ENCODE data around the gene AGPS. TPM values are rescaled to one million over a fixed set of nuclear protein-coding genes. Genes with fewer than 3 reads are reported as not detected.

AGPS gene
- total and polyA plus RNA-seq, 2 of the 13 experiments (the other 11 are each of a cell fraction or from before 2014, with no cell fraction given): 39.4 to 99.0 TPM

DNA sequence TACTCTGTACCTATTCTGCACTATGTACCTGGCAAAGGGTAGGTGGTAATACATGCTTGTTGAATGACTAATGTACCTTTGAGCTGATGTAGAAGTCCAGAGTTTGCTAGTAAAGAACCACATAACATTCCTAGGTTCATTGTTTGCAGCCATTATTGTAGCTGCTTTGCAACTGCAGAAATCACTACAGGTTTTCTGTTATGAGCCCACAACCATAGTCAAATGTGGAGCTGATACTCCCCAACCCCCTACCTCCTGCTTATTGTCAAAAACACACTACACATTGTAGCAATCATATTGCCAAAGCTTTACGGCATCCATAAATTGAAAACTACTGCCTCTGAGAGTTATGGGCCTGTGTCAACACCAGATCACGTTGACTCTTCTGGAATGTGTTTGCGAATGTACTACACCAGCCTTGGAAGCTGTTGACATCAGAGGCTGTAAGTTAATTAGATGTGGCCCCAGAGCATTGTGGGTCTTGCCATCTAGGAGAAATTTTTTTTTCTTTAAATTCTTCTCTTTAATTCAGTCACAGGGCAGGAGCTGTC, 187.0 kb downstream of the AGPS start (continued):
- TF ChIP-seq, protein P1, sequence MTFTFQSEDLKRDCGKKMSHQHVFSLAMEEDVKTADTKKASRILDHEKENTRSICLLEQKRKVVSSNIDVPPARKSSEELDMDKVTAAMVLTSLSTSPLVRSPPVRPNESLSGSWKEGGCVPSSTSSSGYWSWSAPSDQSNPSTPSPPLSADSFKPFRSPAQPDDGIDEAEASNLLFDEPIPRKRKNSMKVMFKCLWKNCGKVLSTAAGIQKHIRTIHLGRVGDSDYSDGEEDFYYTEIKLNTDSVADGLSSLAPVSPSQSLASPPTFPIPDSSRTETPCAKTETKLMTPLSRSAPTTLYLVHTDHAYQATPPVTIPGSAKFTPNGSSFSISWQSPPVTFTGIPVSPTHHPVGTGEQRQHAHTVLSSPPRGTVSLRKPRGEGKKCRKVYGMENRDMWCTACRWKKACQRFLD (CRISPR knock-in tag; IDR thresholded peaks at IDR 0.05; ENCODE audit: borderline replicate concordance): no peak
- TF ChIP-seq AKNA (CRISPR knock-in tag; IDR thresholded peaks at IDR 0.05; ENCODE audit: borderline replicate concordance) (no peak), MYC (CRISPR knock-in tag; IDR thresholded peaks at IDR 0.05; ENCODE audit: borderline replicate concordance) (no peak), THAP7 (CRISPR knock-in tag; IDR thresholded peaks at IDR 0.05) (no peak), SOX13 (IDR thresholded peaks at IDR 0.05) (no peak), SOX13 (CRISPR knock-in tag; conservative IDR thresholded peaks at IDR 0.05 in 1 of 2, IDR thresholded peaks at IDR 0.05 in 1 of 2) (peak in 1 of 2 experiments; percentile 64; a peak in 2 of 4 replicates), ZNF350 (CRISPR knock-in tag; IDR thresholded peaks at IDR 0.05; ENCODE audit: borderline replicate concordance, low read depth) (no peak), PLRG1 (conservative IDR thresholded peaks at IDR 0.05) (no peak), NFAT5 (CRISPR knock-in tag; IDR thresholded peaks at IDR 0.05) (no peak), ZNF280B (CRISPR knock-in tag; IDR thresholded peaks at IDR 0.05; ENCODE audit: borderline replicate concordance) (no peak), ZNF547 (CRISPR knock-in tag; IDR thresholded peaks at IDR 0.05) (no peak)
- TF ChIP-seq, protein P2, sequence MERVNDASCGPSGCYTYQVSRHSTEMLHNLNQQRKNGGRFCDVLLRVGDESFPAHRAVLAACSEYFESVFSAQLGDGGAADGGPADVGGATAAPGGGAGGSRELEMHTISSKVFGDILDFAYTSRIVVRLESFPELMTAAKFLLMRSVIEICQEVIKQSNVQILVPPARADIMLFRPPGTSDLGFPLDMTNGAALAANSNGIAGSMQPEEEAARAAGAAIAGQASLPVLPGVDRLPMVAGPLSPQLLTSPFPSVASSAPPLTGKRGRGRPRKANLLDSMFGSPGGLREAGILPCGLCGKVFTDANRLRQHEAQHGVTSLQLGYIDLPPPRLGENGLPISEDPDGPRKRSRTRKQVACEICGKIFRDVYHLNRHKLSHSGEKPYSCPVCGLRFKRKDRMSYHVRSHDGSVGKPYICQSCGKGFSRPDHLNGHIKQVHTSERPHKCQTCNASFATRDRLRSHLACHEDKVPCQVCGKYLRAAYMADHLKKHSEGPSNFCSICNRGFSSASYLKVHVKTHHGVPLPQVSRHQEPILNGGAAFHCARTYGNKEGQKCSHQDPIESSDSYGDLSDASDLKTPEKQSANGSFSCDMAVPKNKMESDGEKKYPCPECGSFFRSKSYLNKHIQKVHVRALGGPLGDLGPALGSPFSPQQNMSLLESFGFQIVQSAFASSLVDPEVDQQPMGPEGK (CRISPR knock-in tag; IDR thresholded peaks at IDR 0.05): no peak
